ENCODE data around the gene HNRNPDL. TPM values are rescaled to one million over a fixed set of nuclear protein-coding genes. Genes with fewer than 3 reads are reported as not detected.

Gene HNRNPDL
- total RNA-seq, 1 experiment from 2014 or later: 472 TPM

GRCh38 chr4:82380831-82381230, 49.4 kb downstream of the HNRNPDL start:
- Histone ChIP-seq H3K23me2 (ENCODE audit: insufficient read length, low read depth, low read length, poor library complexity, severe bottlenecking) (no peaks in the 10 kb centered on the region), H3T11ph (ENCODE audit: low read length) (no peak overlapping the region), H3K14ac (ENCODE audit: insufficient read depth, low read length) (no peak overlapping the region), H3K27ac (ENCODE audit: insufficient read length, low read depth, low read length) (no peak overlapping the region), H2BK15ac (ENCODE audit: low read depth, low read length) (no peak overlapping the region), H3K4me1 (ENCODE audit: insufficient read depth, low read length) (peaks cover 3% of the 10 kb centered on the region; the same call in 1 of the 2 replicates), H2BK12ac (ENCODE audit: insufficient read length, low read depth, low read length) (no peak overlapping the region), H3K4me2 (ENCODE audit: insufficient read depth, insufficient read length, low read length) (no peak overlapping the region), H3K18ac (ENCODE audit: insufficient read length, low read depth, low read length) (no peak overlapping the region), H4K8ac (replicated peaks; ENCODE audit: insufficient read length, low read depth, low read length) (no peak overlapping the region), H2BK5ac (ENCODE audit: insufficient read length, low read length) (no peak overlapping the region), H3K4ac (ENCODE audit: low read depth, low read length) (no peak overlapping the region), H3K9ac (ENCODE audit: extremely low read depth, insufficient read length, low read length) (no peak overlapping the region), H3K79me1 (ENCODE audit: insufficient read depth, low read depth, low read length, poor library complexity, severe bottlenecking) (peaks cover 3% of the 10 kb centered on the region), H3K9me3 (ENCODE audit: control insufficient read depth, low read depth, low read length) (no peaks in the 10 kb centered on the region), H2BK120ac (ENCODE audit: low read depth, low read length, poor library complexity, severe bottlenecking) (no peak overlapping the region), H2AFZ (ENCODE audit: low read length) (no peak overlapping the region), H2BK20ac (ENCODE audit: low read depth, low read length, poor library complexity, severe bottlenecking) (no peak overlapping the region), H3K56ac (ENCODE audit: insufficient read length, low read depth, low read length) (no peak overlapping the region), H4K91ac (ENCODE audit: insufficient read length, low read depth, low read length) (no peak overlapping the region), H4K20me1 (ENCODE audit: control insufficient read depth, insufficient read depth, insufficient read length) (no peaks in the 10 kb centered on the region), H2AK5ac (ENCODE audit: insufficient read length, low read length) (no peak overlapping the region), H3K27me3 (ENCODE audit: insufficient read depth, low read length) (no peaks in the 10 kb centered on the region), H3K23ac (ENCODE audit: insufficient read length, low read depth, low read length) (no peak overlapping the region), H3K79me2 (ENCODE audit: insufficient read depth, low read length) (peaks cover 7% of the 10 kb centered on the region; the same call in 1 of the 2 replicates), H4K5ac (ENCODE audit: insufficient read length, low read depth, low read length) (no peak overlapping the region)
- DNase-seq: no peak
- no peak overlapping the region for H3K4me3 Mint-ChIP-seq
- no CpG with 5 or more reads among the region's 4 CpGs for WGBS (ENCODE audit: extremely low coverage, insufficient read length, low lambda C conversion rate)
- no peak overlapping the region for H3K27ac Mint-ChIP-seq
- no peak for TF ChIP-seq CTCF (conservative IDR thresholded peaks at IDR 0.05)
- peaks cover 6 to 11% of the 10 kb centered on the region in 2 experiments for H3K9me3 Mint-ChIP-seq
- no peaks in the 10 kb centered on the region for H3K27me3 Mint-ChIP-seq (ENCODE audit: low read depth)
- peaks cover 7 to 12% of the 10 kb centered on the region in 2 experiments for H3K4me1 Mint-ChIP-seq
- H3K36me3 Mint-ChIP-seq (ENCODE audit: insufficient read depth in 1 of 3, low read depth in 3 of 3): peaks cover 13 to 27% (median 13%) of the 10 kb centered on the region in 3 experiments
